LNCaP clone FGC (cell line): ENCODE data around the gene SOX9.

Experiments
- DNase-seq: peaks from one replicate; pipeline ENCODE4 v3.0.0-alpha.2; 2011; ENCODE audit warnings: low read depth
- H3K4me3 ChIP-seq: 2 replicates; pipeline ENCODE4 v1.5.1; 2011; ENCODE audit warnings: mild to moderate bottlenecking, low read depth, low read length, control low read depth
- CTCF ChIP-seq: IDR thresholded peaks from 2 replicates; pipeline ENCODE4 v1.5.1; 2012; ENCODE audit warnings: mild to moderate bottlenecking; ENCODE audit not compliant: control insufficient read depth, insufficient read depth; ENCODE audit errors: extremely low read depth

The SOX9 gene

GRCh38 chr17:72145962-72146361 lies 25.1 kb downstream of the SOX9 start:
- H3K4me3 ChIP-seq, result no peak overlapping the region
- peak; percentile 17 for DNase-seq
- TF ChIP-seq CTCF, result 0 out of 2 replicates have a peak, but pooled peaks have one; percentile 19

- peak; percentile 67 for DNase-seq
- H3K4me3 ChIP-seq, result no peak overlapping the region
- TF ChIP-seq CTCF, result no peak
Observed at GRCh38 chr17:72146371-72146770, 25.6 kb downstream of the SOX9 start.

GRCh38 chr17:72150632-72151460 lies 30.0 kb downstream of the SOX9 start:
- peak; percentile 26 for DNase-seq
- no peak for TF ChIP-seq CTCF
- H3K4me3 ChIP-seq, result no peak overlapping the region

- TF ChIP-seq CTCF, result no peak
- no peak overlapping the region for H3K4me3 ChIP-seq
- DNase-seq, result peak; percentile 100
Observed at GRCh38 chr17:72151565-72152386, 31.0 kb downstream of the SOX9 start.

- H3K4me3 ChIP-seq, result no peak overlapping the region
- TF ChIP-seq CTCF, result no peak
- DNase-seq, result no peak
Observed at GRCh38 chr17:72152387-72152929, 31.6 kb downstream of the SOX9 start.

- TF ChIP-seq CTCF, result no peak
- no peak for DNase-seq
- no peak overlapping the region for H3K4me3 ChIP-seq
Observed at GRCh38 chr17:72158895-72159885, 38.4 kb downstream of the SOX9 start.
